ENCODE measurements around the gene RIN1.
"Not testable (repeated sequence)": the region's sequence is repeated elsewhere in the genome, so short reads cannot be mapped to it uniquely, and the experiment has no call there.

Gene RIN1

DNA sequence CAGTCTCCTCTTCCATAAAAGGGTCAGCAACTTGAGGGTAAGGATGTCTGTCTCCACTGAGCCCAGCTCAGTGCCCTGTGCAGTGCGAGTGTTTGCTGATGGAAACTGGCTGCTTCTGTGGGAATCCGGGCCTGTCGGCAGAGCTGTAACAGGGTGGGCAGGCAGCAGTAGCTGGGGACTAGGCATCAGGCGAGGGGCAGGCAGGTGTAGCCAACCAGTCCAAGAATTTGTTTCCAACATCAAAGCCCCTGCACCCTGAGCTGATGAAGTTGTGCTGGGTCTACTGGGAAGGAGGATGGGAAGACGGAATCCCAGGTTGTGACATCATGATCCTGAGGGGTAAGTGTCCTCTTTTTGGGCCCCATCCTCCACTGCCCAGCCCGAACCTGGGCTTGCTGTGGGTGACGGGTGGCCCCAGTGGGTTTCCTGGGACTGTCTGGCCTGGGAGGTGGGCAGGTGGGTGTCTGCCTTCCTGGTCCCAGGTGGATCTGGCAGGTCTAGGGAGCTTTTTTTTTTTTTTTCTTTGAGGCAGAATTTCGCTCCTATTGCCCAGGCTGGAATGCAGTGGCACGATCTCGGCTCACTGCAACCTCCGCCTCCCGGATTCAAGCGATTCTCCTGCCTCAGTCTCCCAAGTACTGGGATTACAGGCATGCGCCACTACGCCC is 24.3 kb upstream of the RIN1 start:
- POLR2A ChIA-PET (ENCODE audit: low non-redundant PET): interaction anchor here (0.7 kb wide), 1 partner anchor 1204 kb away, joined by 3 read pairs; no protein-coding TSS in a partner anchor
- CTCF ChIA-PET: interaction anchor here (0.7 kb wide), 1 partner anchor 24 kb away, joined by 3 read pairs; the partner anchor contains the start of gene RIN1
- H3K27ac ChIP-seq: peak overlapping the region; percentile 23; the same call in 1 of the 2 replicates
- TF ChIP-seq CTCF (conservative IDR thresholded peaks at IDR 0.05; ENCODE audit: low read depth): no peak
- no peak for DNase-seq (ENCODE audit: low spot score)

DNA sequence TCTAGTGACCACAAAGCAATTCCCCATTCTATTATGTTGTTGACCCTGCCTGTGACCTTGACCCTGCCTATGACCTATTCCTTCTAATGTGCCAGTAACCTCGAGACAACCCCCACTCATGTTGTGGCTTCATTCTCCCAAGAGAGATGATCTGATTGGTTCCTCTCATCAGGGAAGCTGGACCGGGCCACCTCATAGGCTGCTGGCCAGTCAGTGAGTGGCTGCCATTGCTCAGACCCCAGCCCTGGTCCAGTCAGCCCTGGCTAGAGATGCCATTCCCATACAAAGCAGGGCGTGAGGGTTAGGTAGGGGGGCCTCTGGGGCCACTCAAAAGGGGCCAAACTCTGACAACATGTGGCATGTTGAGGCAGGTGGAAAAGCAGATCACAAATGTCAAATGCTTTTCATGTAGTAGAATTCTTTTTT is 23.4 kb upstream of the RIN1 start:
- H3K27ac ChIP-seq: no peak overlapping the region
- POLR2A ChIA-PET (ENCODE audit: low non-redundant PET): interaction anchor here (0.7 kb wide), 1 partner anchor 1204 kb away, joined by 3 read pairs; no protein-coding TSS in a partner anchor
- CTCF ChIA-PET: interaction anchor here (0.7 kb wide), 1 partner anchor 23 kb away, joined by 3 read pairs; the partner anchor contains the start of gene RIN1
- TF ChIP-seq CTCF (conservative IDR thresholded peaks at IDR 0.05; ENCODE audit: low read depth): no peak
- no peak for DNase-seq (ENCODE audit: low spot score)

GRCh38 chr11:66350560-66351235 is 14.5 kb upstream of the RIN1 start:
- POLR2A ChIA-PET (ENCODE audit: low non-redundant PET); H3K27ac ChIP-seq; DNase-seq (ENCODE audit: low spot score): not testable (repeated sequence)
- CTCF ChIA-PET: interaction anchor here (0.6 to 0.7 kb wide), 2 partner anchors 39 to 67 kb away, joined by 3 to 5 read pairs; no protein-coding TSS in a partner anchor

GRCh38 chr11:66349084-66349386 is 12.8 kb upstream of the RIN1 start:
- no peak for DNase-seq (ENCODE audit: low spot score)
- TF ChIP-seq CTCF (conservative IDR thresholded peaks at IDR 0.05; ENCODE audit: low read depth): no peak
- peak overlapping the region; percentile 92 for H3K27ac ChIP-seq
- ChIA-PET CTCF (no interaction called here), POLR2A (ENCODE audit: low non-redundant PET) (no interaction called here)

DNA sequence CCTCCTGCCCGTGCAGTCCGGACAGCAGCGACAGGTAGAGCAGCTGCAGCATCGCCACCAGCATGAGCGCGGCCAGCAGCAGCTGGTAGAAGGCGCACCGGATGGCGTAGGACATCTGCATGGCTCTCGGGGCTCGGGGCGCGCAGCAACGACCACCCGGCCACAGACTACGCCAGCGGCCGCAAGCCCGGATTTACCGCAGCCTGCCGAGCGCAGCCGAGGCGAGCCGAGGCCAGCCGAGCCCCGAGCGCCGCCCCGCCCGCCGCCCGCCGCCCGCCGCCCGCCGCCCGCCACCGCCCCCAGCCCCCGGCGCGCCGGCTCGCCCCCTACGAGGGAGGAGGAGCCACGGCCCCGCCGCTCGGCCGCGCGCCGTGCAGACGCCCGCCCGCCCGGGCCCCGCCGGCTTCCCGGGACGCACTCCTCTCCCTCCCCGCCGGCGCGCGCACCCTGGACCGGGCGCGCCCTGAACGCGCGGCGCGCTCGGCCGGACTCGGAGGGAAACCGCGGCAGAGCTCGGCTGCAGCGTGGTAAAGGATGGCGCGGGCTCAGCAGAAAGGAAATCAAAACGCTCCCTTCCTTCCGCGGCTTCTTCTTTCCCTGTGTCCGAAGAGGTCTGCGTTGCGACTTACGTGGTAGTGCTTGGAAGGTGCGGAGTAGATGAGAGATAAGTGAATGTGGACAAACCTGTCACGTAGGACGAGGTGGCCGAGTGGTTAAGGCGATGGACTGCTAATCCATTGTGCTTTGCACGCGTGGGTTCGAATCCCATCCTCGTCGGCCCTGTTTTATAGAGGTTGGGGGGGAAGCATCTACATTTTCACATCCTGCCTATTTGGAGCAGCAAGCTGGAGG is 11.4 kb upstream of the RIN1 start, which contains the start of gene B4GAT1:
Gene B4GAT1 (minus strand): TSS at position 205 of the 852 bp plus-strand sequence. CDS start 84 bp downstream, at position 121.
- ChIA-PET CTCF (interaction anchor here (0.7 to 2.0 kb wide), 3 partner anchors 16 to 39 kb away, joined by 3 to 10 read pairs (median 3); no protein-coding TSS in a partner anchor), POLR2A (ENCODE audit: low non-redundant PET) (interaction anchor here (0.5 to 0.8 kb wide), 2 partner anchors 12 to 269 kb away, joined by 3 read pairs; partner anchors contain the start of genes RBM14 and RIN1)
- peak; percentile 68 for DNase-seq (ENCODE audit: low spot score)
- H3K27ac ChIP-seq: peak within 1 kb of the TSS; percentile 92
- no peak for TF ChIP-seq CTCF (conservative IDR thresholded peaks at IDR 0.05; ENCODE audit: low read depth)

DNA sequence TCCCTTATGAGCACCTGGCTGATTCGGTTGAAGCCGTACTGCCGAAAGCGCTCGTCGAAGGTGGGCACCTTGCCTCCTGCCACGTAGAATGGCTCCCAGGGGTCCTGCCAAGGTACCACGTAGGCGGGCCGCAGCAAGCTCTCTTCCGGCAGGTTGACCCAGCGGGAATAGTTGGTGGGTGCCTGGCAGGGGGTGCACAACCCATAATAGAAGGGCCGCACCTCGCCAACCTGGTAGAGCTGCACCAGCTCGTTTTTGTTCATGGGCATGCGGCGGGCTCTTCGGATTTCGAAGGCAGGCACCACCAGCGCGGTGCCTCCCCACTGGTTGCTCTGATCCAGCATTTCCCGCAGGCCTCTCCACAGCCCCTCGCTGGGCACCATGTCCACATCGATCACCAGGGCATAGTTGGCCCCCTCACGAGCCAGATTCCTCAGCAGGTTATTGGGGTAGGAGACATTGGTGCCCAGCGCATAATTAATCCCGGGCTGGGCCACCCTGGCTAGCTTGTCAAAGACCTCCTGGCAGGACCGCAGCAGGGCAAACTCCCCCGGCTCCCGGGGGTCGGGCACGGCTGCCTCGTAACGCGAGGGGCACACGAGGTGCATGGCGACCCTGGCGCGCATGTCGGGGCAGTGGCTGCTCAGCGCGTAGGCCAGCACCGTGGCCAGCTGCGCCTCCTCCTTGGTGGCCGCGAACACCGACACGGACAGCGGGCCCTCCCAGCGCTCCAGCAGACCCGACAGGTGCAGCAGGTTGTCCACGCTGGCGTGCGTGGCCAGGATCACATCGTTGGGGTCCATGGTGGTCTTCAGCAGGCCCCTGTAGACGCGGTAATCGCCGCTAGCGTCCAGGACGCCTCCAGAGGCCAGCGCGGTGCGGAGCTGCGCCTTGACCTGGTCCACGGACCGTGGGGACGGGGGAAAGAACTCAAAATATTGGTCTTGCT is 10.5 kb upstream of the RIN1 start:
- H3K27ac ChIP-seq: peak overlapping the region; percentile 92
- TF ChIP-seq CTCF (conservative IDR thresholded peaks at IDR 0.05; ENCODE audit: low read depth): no peak
- ChIA-PET POLR2A (ENCODE audit: low non-redundant PET) (no interaction called here), CTCF (interaction anchor here (0.5 to 2.0 kb wide), 3 partner anchors 35 to 124 kb away, joined by 3 to 10 read pairs (median 5); no protein-coding TSS in a partner anchor)
- no peak for DNase-seq (ENCODE audit: low spot score)

Measured in RWPE1 (cell line).